HG03432 (cell line): Measurements from ENCODE around the gene UGT1A7.

Source experiments
- ATAC-seq: cut with Tn5 transposase; IDR thresholded peaks from one replicate; pipeline ENCODE4 v1.9.1; 2021; ENCODE audit warnings: mild to moderate bottlenecking, moderate library complexity; ENCODE audit not compliant: unreplicated experiment

UGT1A7 gene

GRCh38 chr2:233796254-233796653 lies 114.6 kb downstream of the UGT1A7 start:
- ATAC-seq = no peak

GRCh38 chr2:233798335-233799086 lies 116.8 kb downstream of the UGT1A7 start:
- no peak for ATAC-seq

GRCh38 chr2:233799087-233799665 lies 117.5 kb downstream of the UGT1A7 start:
- no peak for ATAC-seq

GRCh38 chr2:233799716-233800115 lies 118.0 kb downstream of the UGT1A7 start:
- no peak for ATAC-seq

GRCh38 chr2:233800208-233800607 lies 118.5 kb downstream of the UGT1A7 start:
- no peak for ATAC-seq

- ATAC-seq = no peak
These were observed 119.8 kb downstream of the UGT1A7 start for GRCh38 chr2:233801357-233802131.

- ATAC-seq = no peak
These were observed 120.6 kb downstream of the UGT1A7 start for GRCh38 chr2:233802132-233802815.

- ATAC-seq = no peak
These were observed 121.7 kb downstream of the UGT1A7 start for GRCh38 chr2:233803292-233803911.

GRCh38 chr2:233803994-233804393 lies 122.3 kb downstream of the UGT1A7 start:
- ATAC-seq = no peak

- no peak for ATAC-seq
These were observed 125.6 kb downstream of the UGT1A7 start for GRCh38 chr2:233807215-233807865.

GRCh38 chr2:233807966-233808935 lies 126.5 kb downstream of the UGT1A7 start:
- no peak for ATAC-seq

GRCh38 chr2:233810385-233810784 lies 128.7 kb downstream of the UGT1A7 start:
- no peak for ATAC-seq

- no peak for ATAC-seq
These were observed 129.4 kb downstream of the UGT1A7 start for GRCh38 chr2:233811087-233811486.

GRCh38 chr2:233811732-233812131 lies 130.0 kb downstream of the UGT1A7 start:
- ATAC-seq = no peak

- ATAC-seq = no peak
These were observed 131.7 kb downstream of the UGT1A7 start for GRCh38 chr2:233813236-233814055.

GRCh38 chr2:233814056-233814835 lies 132.5 kb downstream of the UGT1A7 start:
- no peak for ATAC-seq

GRCh38 chr2:233815861-233816260 lies 134.2 kb downstream of the UGT1A7 start:
- ATAC-seq = no peak

GRCh38 chr2:233816334-233816733 lies 134.6 kb downstream of the UGT1A7 start:
- no peak for ATAC-seq
